Astrocyte (in vitro differentiated cells and primary cell): Measurements from ENCODE around the gene TBATA.

Experiments used
- CTCF ChIP-seq: IDR thresholded peaks from 2 replicates; pipeline ENCODE4 v1.5.1; 2011; ENCODE audit warnings: low read depth, mild to moderate bottlenecking, inconsistent platforms, low read length, moderate library complexity; ENCODE audit not compliant: insufficient read depth
- EZH2 ChIP-seq: IDR thresholded peaks from 2 replicates; pipeline ENCODE4 v1.6.1; 2012; ENCODE audit warnings: mild to moderate bottlenecking, low read length, inconsistent platforms; ENCODE audit not compliant: insufficient read depth

DNA sequence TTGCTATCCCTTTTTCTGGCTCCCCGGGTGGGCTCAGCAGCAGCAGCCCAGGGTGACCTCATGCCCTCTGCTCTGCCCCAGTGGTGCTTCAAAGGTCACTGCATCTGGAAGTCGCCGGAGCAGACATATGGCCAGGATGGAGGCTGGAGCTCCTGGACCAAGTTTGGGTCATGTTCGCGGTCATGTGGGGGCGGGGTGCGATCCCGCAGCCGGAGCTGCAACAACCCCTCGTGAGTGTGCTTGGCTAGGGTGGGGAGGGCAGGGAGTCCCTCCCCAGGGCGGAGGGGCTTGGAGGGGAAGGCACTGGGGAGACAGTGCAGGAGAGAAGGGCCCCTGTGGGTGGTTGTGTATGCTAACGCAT, 46.4 kb downstream of the TBATA start:
- TF ChIP-seq CTCF (no peak), EZH2 (no peak)
